Measurements from ENCODE around the gene KLC3. TPM values are rescaled to one million over a fixed set of nuclear protein-coding genes. Genes with fewer than 3 reads are reported as not detected.

KLC3 gene
- total RNA-seq, 1 donor from 2014 or later: not detected

- Mint-ChIP-seq H3K4me3 (no peak overlapping the region), H3K27me3 (ENCODE audit: low read depth) (no peaks in the 10 kb centered on the region), H3K9me3 (peaks cover 2% of the 10 kb centered on the region), H3K4me1 (no peaks in the 10 kb centered on the region), H3K27ac (ENCODE audit: unreplicated experiment) (no peak overlapping the region), H3K36me3 (ENCODE audit: low read depth) (peaks cover 47% of the 10 kb centered on the region)
- no peak for DNase-seq (ENCODE audit: low read depth, low spot score)
- TF ChIP-seq CTCF (conservative IDR thresholded peaks at IDR 0.05): no peak
These were observed 44.2 kb upstream of the KLC3 start for GRCh38 chr19:45296355-45296754.

- TF ChIP-seq CTCF (conservative IDR thresholded peaks at IDR 0.05): no peak
- no peak overlapping the region for H3K27ac Mint-ChIP-seq (ENCODE audit: unreplicated experiment)
- H3K4me3 Mint-ChIP-seq: no peak overlapping the region
- DNase-seq (ENCODE audit: low read depth, low spot score): no peak
- H3K9me3 Mint-ChIP-seq: no peaks in the 10 kb centered on the region
- H3K27me3 Mint-ChIP-seq (ENCODE audit: low read depth): no peaks in the 10 kb centered on the region
- H3K4me1 Mint-ChIP-seq: no peaks in the 10 kb centered on the region
- peaks cover 37% of the 10 kb centered on the region for H3K36me3 Mint-ChIP-seq (ENCODE audit: low read depth)
These were observed 42.9 kb upstream of the KLC3 start for GRCh38 chr19:45297674-45298073.

- no peak for TF ChIP-seq CTCF (conservative IDR thresholded peaks at IDR 0.05)
- H3K27me3 Mint-ChIP-seq (ENCODE audit: low read depth): no peaks in the 10 kb centered on the region
- H3K9me3 Mint-ChIP-seq: no peaks in the 10 kb centered on the region
These were observed 42.3 kb upstream of the KLC3 start for GRCh38 chr19:45298264-45298663.

GRCh38 chr19:45299719-45300118, 40.8 kb upstream of the KLC3 start:
- no peak for DNase-seq (ENCODE audit: low read depth, low spot score)
- Mint-ChIP-seq H3K9me3 (no peaks in the 10 kb centered on the region), H3K27me3 (ENCODE audit: low read depth) (peaks cover under 1% of the 10 kb centered on the region), H3K4me3 (no peak overlapping the region), H3K4me1 (no peaks in the 10 kb centered on the region), H3K27ac (ENCODE audit: unreplicated experiment) (no peak overlapping the region), H3K36me3 (ENCODE audit: low read depth) (peaks cover 28% of the 10 kb centered on the region)
- TF ChIP-seq CTCF (conservative IDR thresholded peaks at IDR 0.05): no peak

More at GRCh38 chr19:45298264-45298663, 42.3 kb upstream of the KLC3 start:
- Mint-ChIP-seq H3K4me1 (no peaks in the 10 kb centered on the region), H3K4me3 (no peak overlapping the region), H3K27ac (ENCODE audit: unreplicated experiment) (no peak overlapping the region), H3K36me3 (ENCODE audit: low read depth) (peaks cover 36% of the 10 kb centered on the region)
- no peak for DNase-seq (ENCODE audit: low read depth, low spot score)

GRCh38 chr19:45302416-45302815, 38.1 kb upstream of the KLC3 start:
- peaks cover 16% of the 10 kb centered on the region for H3K36me3 Mint-ChIP-seq (ENCODE audit: low read depth)
- DNase-seq (ENCODE audit: low read depth, low spot score): no peak
- no peaks in the 10 kb centered on the region for H3K9me3 Mint-ChIP-seq
- TF ChIP-seq CTCF (conservative IDR thresholded peaks at IDR 0.05): no peak
- no peak overlapping the region for H3K4me3 Mint-ChIP-seq
- no peak overlapping the region for H3K27ac Mint-ChIP-seq (ENCODE audit: unreplicated experiment)
- peaks cover 13% of the 10 kb centered on the region for H3K27me3 Mint-ChIP-seq (ENCODE audit: low read depth)
- H3K4me1 Mint-ChIP-seq: no peaks in the 10 kb centered on the region
